ENCODE measurements around the gene SLX1A.
"Not testable (repeated sequence)": the region's sequence is repeated elsewhere in the genome, so short reads cannot be mapped to it uniquely, and the experiment has no call there.

GRCh38 chr16:30206252-30206651 lies 12.6 kb downstream of the SLX1A start:
- not testable (repeated sequence) for TF ChIP-seq CTCF (IDR thresholded peaks at IDR 0.05; ENCODE audit: low read length); EZH2 (optimal IDR thresholded peaks at IDR 0.05; ENCODE audit: low read depth, low read length)
